ENCODE measurements around the gene FGF9.

- no peak for TF ChIP-seq EZH2phosphoT487 (IDR thresholded peaks at IDR 0.05; ENCODE audit: insufficient read depth, low read depth)
- TF ChIP-seq EZH2 (IDR thresholded peaks at IDR 0.05; ENCODE audit: insufficient read depth, poor library complexity, severe bottlenecking), result no peak
Measured at GRCh38 chr13:21691500-21691899, 20.6 kb downstream of the FGF9 start.

Measured in GM23248 (cell line).